Mesenchymal stem cell (in vitro differentiated cells and primary cell): ENCODE data around the gene ZNF761.
"Not testable (repeated sequence)": the region's sequence is repeated elsewhere in the genome, so short reads cannot be mapped to it uniquely, and the experiment has no call there.

Experiments
- DNase-seq: peaks from one replicate; pipeline ENCODE4 v3.0.0-alpha.2; 2013
- H2AFZ ChIP-seq: one replicate; pipeline ENCODE4 v1.6.1; 2013; ENCODE audit warnings: low read depth, mild to moderate bottlenecking, control low read depth, inconsistent platforms, low read length, moderate library complexity
- H2AK5ac ChIP-seq: 2 replicates; pipeline ENCODE4 v1.6.1; 2013; ENCODE audit warnings: low read length, moderate library complexity, mild to moderate bottlenecking, inconsistent platforms; ENCODE audit not compliant: severe bottlenecking
- H2BK120ac ChIP-seq: one replicate; pipeline ENCODE4 v1.6.1; 2013; ENCODE audit warnings: low read depth, mild to moderate bottlenecking, inconsistent platforms, low read length, moderate library complexity
- H2BK12ac ChIP-seq, 2 experiments: one replicate each; pipeline ENCODE4 v1.6.1; 2013; ENCODE audit warnings: inconsistent platforms in 2 of 2, low read length in 2 of 2, mild to moderate bottlenecking in 2 of 2, moderate library complexity in 2 of 2, control low read depth in 1 of 2
- H2BK15ac ChIP-seq: one replicate; pipeline ENCODE4 v1.6.1; 2013; ENCODE audit warnings: mild to moderate bottlenecking, low read depth, inconsistent platforms; ENCODE audit not compliant: poor library complexity, severe bottlenecking
- H2BK5ac ChIP-seq: 2 replicates; pipeline ENCODE4 v1.6.1; 2013; ENCODE audit warnings: low read depth, mild to moderate bottlenecking, low read length, control low read depth, inconsistent platforms; ENCODE audit not compliant: poor library complexity, severe bottlenecking
- H3K14ac ChIP-seq, 2 experiments: one replicate each; pipeline ENCODE4 v1.6.1; 2013; ENCODE audit warnings: inconsistent platforms in 2 of 2, low read length in 2 of 2, control low read depth in 1 of 2, mild to moderate bottlenecking in 1 of 2, moderate library complexity in 1 of 2
- H3K18ac ChIP-seq, 2 experiments: one replicate each; pipeline ENCODE4 v1.6.1; 2013; ENCODE audit warnings: inconsistent platforms in 2 of 2, low read length in 2 of 2, control low read depth in 1 of 2, low read depth in 1 of 2, mild to moderate bottlenecking in 1 of 2
- H3K23ac ChIP-seq, 2 experiments: one replicate each; pipeline ENCODE4 v1.6.1; 2013; ENCODE audit warnings: inconsistent platforms in 2 of 2, low read length in 2 of 2, mild to moderate bottlenecking in 2 of 2, moderate library complexity in 2 of 2, control low read depth in 1 of 2
- H3K27ac ChIP-seq: 2 replicates; pipeline ENCODE4 v1.5.1; 2013; ENCODE audit warnings: mild to moderate bottlenecking, moderate library complexity, low read length, control low read depth, inconsistent platforms; ENCODE audit not compliant: poor library complexity, severe bottlenecking
- H3K27me3 ChIP-seq, 2 experiments: 2 replicates each; pipeline versions ENCODE4 v1.6.1 to v1.7.0; 2013; ENCODE audit warnings: low read length in 2 of 2, mild to moderate bottlenecking in 2 of 2, moderate library complexity in 2 of 2, control low read depth in 1 of 2, inconsistent platforms in 1 of 2; ENCODE audit not compliant: control insufficient read depth in 1 of 2, insufficient read depth in 1 of 2
- H3K36me3 ChIP-seq, 2 experiments: 2 replicates each; pipeline versions ENCODE4 v1.6.1 to v1.7.0; 2013; ENCODE audit warnings: low read length in 2 of 2, control low read depth in 1 of 2, inconsistent platforms in 1 of 2, low read depth in 1 of 2, mild to moderate bottlenecking in 1 of 2; ENCODE audit not compliant: insufficient read depth in 2 of 2, control insufficient read depth in 1 of 2
- H3K4ac ChIP-seq, 2 experiments: one replicate each; pipeline ENCODE4 v1.6.1; 2013; ENCODE audit warnings: inconsistent platforms in 2 of 2, low read length in 2 of 2, mild to moderate bottlenecking in 2 of 2, moderate library complexity in 2 of 2, control low read depth in 1 of 2, low read depth in 1 of 2
- H3K4me1 ChIP-seq: 2 replicates; pipeline ENCODE4 v1.6.1; 2013; ENCODE audit warnings: low read depth, low read length, control low read depth; ENCODE audit not compliant: control insufficient read depth, insufficient read depth
- H3K4me2 ChIP-seq: 2 replicates; pipeline ENCODE4 v1.6.1; 2013; ENCODE audit warnings: low read length, mild to moderate bottlenecking, inconsistent platforms; ENCODE audit not compliant: poor library complexity, severe bottlenecking
- H3K4me3 ChIP-seq, 2 experiments: 2 replicates each; pipeline versions ENCODE4 v1.5.1 to v1.7.0; 2013; ENCODE audit warnings: low read length in 2 of 2, mild to moderate bottlenecking in 2 of 2, control low read depth in 1 of 2, low read depth in 1 of 2; ENCODE audit not compliant: insufficient read depth in 1 of 2
- H3K79me1 ChIP-seq: replicated peaks from 2 replicates; pipeline ENCODE4 v1.6.1; 2013; ENCODE audit warnings: mild to moderate bottlenecking, control low read depth, low read length, inconsistent platforms; ENCODE audit not compliant: poor library complexity, severe bottlenecking
- H3K9ac ChIP-seq: 2 replicates; pipeline ENCODE4 v1.7.0; 2013; ENCODE audit warnings: mild to moderate bottlenecking, low read length, moderate library complexity
- H3K9me3 ChIP-seq: 2 replicates; pipeline ENCODE4 v1.7.0; 2013; ENCODE audit warnings: mild to moderate bottlenecking, low read length; ENCODE audit not compliant: control insufficient read depth
- H4K8ac ChIP-seq: one replicate; pipeline ENCODE4 v1.6.1; 2013; ENCODE audit warnings: inconsistent platforms, mild to moderate bottlenecking, low read length, moderate library complexity
- H4K91ac ChIP-seq: one replicate; pipeline ENCODE4 v1.6.1; 2013; ENCODE audit warnings: mild to moderate bottlenecking, low read length, inconsistent platforms
- WGBS: methylation state at CpG from one replicate; pipeline ENCODE4 v1.1.7; 2013; ENCODE audit warnings: mixed read lengths; 5-methylcytosine and 5-hydroxymethylcytosine counted together

Gene ZNF761

GRCh38 chr19:53460131-53460721 lies 28.4 kb downstream of the ZNF761 start:
- not testable (repeated sequence) for H4K91ac ChIP-seq, H3K4me3 ChIP-seq, H2BK5ac ChIP-seq, H2BK12ac ChIP-seq, H3K79me1 ChIP-seq, H3K4ac ChIP-seq, H2BK15ac ChIP-seq, H2BK120ac ChIP-seq, H2AFZ ChIP-seq, H3K4me1 ChIP-seq, H3K18ac ChIP-seq, H3K27ac ChIP-seq, H3K14ac ChIP-seq, H3K9ac ChIP-seq, H4K8ac ChIP-seq, H3K27me3 ChIP-seq, H2AK5ac ChIP-seq, H3K23ac ChIP-seq, H3K4me2 ChIP-seq, DNase-seq
- peaks cover 45% of the 10 kb centered on the region for H3K9me3 ChIP-seq
- 77% methylated on average over 8 of the region's 11 CpGs for WGBS
- H3K36me3 ChIP-seq, result peaks cover 2 to 30% of the 10 kb centered on the region in 2 experiments

- H2AFZ ChIP-seq, result no peak overlapping the region
- H3K9ac ChIP-seq, result no peak overlapping the region
- DNase-seq, result no peak
- no peak overlapping the region for H4K91ac ChIP-seq
- peaks cover 2 to 16% of the 10 kb centered on the region in 2 experiments for H3K36me3 ChIP-seq
- H3K18ac ChIP-seq, result no peak overlapping the region
- no peak overlapping the region for H2BK5ac ChIP-seq
- no peak overlapping the region for H2BK120ac ChIP-seq
- no peak overlapping the region for H3K14ac ChIP-seq
- H2BK12ac ChIP-seq, result no peak overlapping the region
- H3K23ac ChIP-seq, result no peak overlapping the region
- no peak overlapping the region for H3K4me2 ChIP-seq
- no peak overlapping the region for H2BK15ac ChIP-seq
- 94% methylated on average over 6 of the region's 6 CpGs for WGBS
- peaks cover 2% of the 10 kb centered on the region for H3K4me1 ChIP-seq
- no peak overlapping the region for H3K4me3 ChIP-seq
- peaks cover 29% of the 10 kb centered on the region for H3K9me3 ChIP-seq
- H4K8ac ChIP-seq, result no peak overlapping the region
- no peak overlapping the region for H3K4ac ChIP-seq
- H3K27me3 ChIP-seq, result no peaks in the 10 kb centered on the region
- H2AK5ac ChIP-seq, result no peak overlapping the region
- no peak overlapping the region for H3K27ac ChIP-seq
- H3K79me1 ChIP-seq, result no peaks in the 10 kb centered on the region
Measured at GRCh38 chr19:53461866-53462265, 30.1 kb downstream of the ZNF761 start.

GRCh38 chr19:53462861-53463260 lies 31.1 kb downstream of the ZNF761 start:
- Histone ChIP-seq H3K4me2 (no peak overlapping the region), H3K4ac (no peak overlapping the region), H2BK12ac (no peak overlapping the region), H3K27me3 (no peaks in the 10 kb centered on the region), H3K18ac (no peak overlapping the region), H2AFZ (no peak overlapping the region), H3K4me3 (no peak overlapping the region), H3K14ac (no peak overlapping the region), H3K9ac (no peak overlapping the region), H3K9me3 (peaks cover 19% of the 10 kb centered on the region), H3K36me3 (peaks cover 2 to 8% of the 10 kb centered on the region in 2 experiments), H3K4me1 (peaks cover 4% of the 10 kb centered on the region), H3K23ac (no peak overlapping the region), H2BK15ac (no peak overlapping the region), H2BK120ac (no peak overlapping the region), H2BK5ac (no peak overlapping the region), H3K79me1 (no peaks in the 10 kb centered on the region), H2AK5ac (no peak overlapping the region), H4K8ac (no peak overlapping the region), H3K27ac (no peak overlapping the region), H4K91ac (no peak overlapping the region)
- 69% methylated on average over 14 of the region's 14 CpGs for WGBS
- no peak for DNase-seq

GRCh38 chr19:53463263-53463662 lies 31.5 kb downstream of the ZNF761 start:
- no peak overlapping the region for H2BK120ac ChIP-seq
- H2BK12ac ChIP-seq, result no peak overlapping the region
- no peak overlapping the region for H4K91ac ChIP-seq
- H3K18ac ChIP-seq, result no peak overlapping the region
- no peak overlapping the region for H2BK15ac ChIP-seq
- H3K36me3 ChIP-seq, result peaks cover 2 to 5% of the 10 kb centered on the region in 2 experiments
- peaks cover 15% of the 10 kb centered on the region for H3K9me3 ChIP-seq
- no peak overlapping the region for H3K9ac ChIP-seq
- H3K14ac ChIP-seq, result no peak overlapping the region
- H2AFZ ChIP-seq, result no peak overlapping the region
- H3K4ac ChIP-seq, result no peak overlapping the region
- H2BK5ac ChIP-seq, result no peak overlapping the region
- no peak overlapping the region for H3K27ac ChIP-seq
- no peak overlapping the region for H4K8ac ChIP-seq
- no peak overlapping the region for H3K4me2 ChIP-seq
- no peak for DNase-seq
- no peak overlapping the region for H3K4me3 ChIP-seq
- no peak overlapping the region for H3K23ac ChIP-seq
- H3K79me1 ChIP-seq, result no peaks in the 10 kb centered on the region
- no peak overlapping the region for H2AK5ac ChIP-seq
- H3K4me1 ChIP-seq, result peaks cover 6% of the 10 kb centered on the region
- 38% methylated on average over 19 of the region's 19 CpGs for WGBS
- H3K27me3 ChIP-seq, result no peaks in the 10 kb centered on the region
